ENCODE data around the gene EML6.

DNA sequence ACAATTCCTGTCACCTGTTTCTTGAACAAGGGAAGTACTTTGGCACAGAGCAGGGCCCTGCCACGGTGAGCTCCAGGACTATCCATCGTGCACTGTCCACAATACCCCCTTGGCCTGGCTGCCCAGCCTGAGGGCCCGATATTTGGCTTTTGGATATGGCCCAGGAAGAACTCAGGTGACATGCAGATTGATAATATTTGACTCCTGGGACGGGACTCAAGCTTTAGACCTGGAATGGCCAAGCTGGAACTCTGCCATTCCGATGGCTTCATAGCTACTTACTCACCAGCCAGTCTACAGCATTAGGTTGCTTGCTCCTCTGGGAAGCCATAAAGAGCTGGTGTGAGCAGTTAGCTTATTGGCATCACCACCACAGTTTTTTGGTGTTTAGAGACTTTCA lies 26.6 kb downstream of the EML6 start:
- TF ChIP-seq POLR2A (IDR thresholded peaks at IDR 0.05): no peak
- TF ChIP-seq CTCF (IDR thresholded peaks at IDR 0.05): no peak
- no peak for TF ChIP-seq EP300 (IDR thresholded peaks at IDR 0.05)
- no peak for TF ChIP-seq POLR2AphosphoS5 (IDR thresholded peaks at IDR 0.05)

All from upper lobe of left lung (tissue), 4 donors.